HEK293 (cell line): ENCODE measurements around the gene S100A12.

Experiments
- CTCF ChIP-seq: fragments of 450-650 bp; formaldehyde crosslinking; IDR thresholded peaks from 2 replicates; pipeline ENCODE4 v1.5.1; 2016; ENCODE audit warnings: missing biosample characterization, missing genetic modification characterization
- PRDM1 ChIP-seq: fragments of 450-650 bp; formaldehyde crosslinking; IDR thresholded peaks from 2 replicates; pipeline ENCODE4; 2016; ENCODE audit warnings: missing biosample characterization, missing genetic modification characterization
- REST ChIP-seq: fragments of 450-650 bp; formaldehyde crosslinking; IDR thresholded peaks from 2 replicates; pipeline ENCODE4 v1.5.1; 2016; ENCODE audit warnings: missing biosample characterization, missing genetic modification characterization
- ZBTB26 ChIP-seq: fragments of 450-650 bp; formaldehyde crosslinking; optimal IDR thresholded peaks from 2 replicates; pipeline ENCODE3; 2016; ENCODE audit warnings: missing biosample characterization, mild to moderate bottlenecking, missing genetic modification characterization
- ZBTB44 ChIP-seq: fragments of 450-650 bp; IDR thresholded peaks from 2 replicates; pipeline ENCODE4 v1.5.1; 2018; ENCODE audit warnings: missing biosample characterization, mild to moderate bottlenecking, missing genetic modification characterization
- ZNF10 ChIP-seq: fragments of 450-650 bp; formaldehyde crosslinking; IDR thresholded peaks from 2 replicates; pipeline ENCODE4 v1.5.1; 2017; ENCODE audit warnings: missing biosample characterization, missing genetic modification characterization
- ZNF175 ChIP-seq: fragments of 450-650 bp; formaldehyde crosslinking; IDR thresholded peaks from 2 replicates; pipeline ENCODE4 v1.5.1; 2016; ENCODE audit warnings: missing biosample characterization, missing genetic modification characterization
- ZNF239 ChIP-seq: fragments of 450-650 bp; formaldehyde crosslinking; IDR thresholded peaks from 2 replicates; pipeline ENCODE4 v1.5.1; 2016; ENCODE audit warnings: missing biosample characterization, missing genetic modification characterization
- ZNF24 ChIP-seq: fragments of 450-650 bp; formaldehyde crosslinking; IDR thresholded peaks from 2 replicates; pipeline ENCODE4 v1.5.1; 2016; ENCODE audit warnings: missing biosample characterization, missing genetic modification characterization
- ZNF324 ChIP-seq: fragments of 450-650 bp; formaldehyde crosslinking; IDR thresholded peaks from 2 replicates; pipeline ENCODE4 v1.5.1; 2016; ENCODE audit warnings: missing biosample characterization, missing genetic modification characterization
- ZNF623 ChIP-seq: fragments of 450-650 bp; formaldehyde crosslinking; IDR thresholded peaks from 2 replicates; pipeline ENCODE4 v1.5.1; 2016; ENCODE audit warnings: missing biosample characterization, missing genetic modification characterization
- ZNF658 ChIP-seq: fragments of 450-650 bp; formaldehyde crosslinking; IDR thresholded peaks from 2 replicates; pipeline ENCODE4; 2016; ENCODE audit warnings: missing biosample characterization, missing genetic modification characterization
- ZSCAN30 ChIP-seq: fragments of 450-650 bp; IDR thresholded peaks from 2 replicates; pipeline ENCODE4 v1.5.1; 2018; ENCODE audit warnings: missing biosample characterization, mild to moderate bottlenecking, missing genetic modification characterization, moderate library complexity
- TF ChIP-seq, protein P1 (sequence below): fragments of 450-650 bp; formaldehyde crosslinking; conservative IDR thresholded peaks from 2 replicates; pipeline ENCODE4 v1.5.1; 2016; ENCODE audit warnings: low read depth, missing biosample characterization, missing genetic modification characterization

- TF ChIP-seq REST (tag by site-specific recombination) (no peak), ZNF10 (no peak), ZNF175 (tag by site-specific recombination) (no peak), ZNF239 (tag by site-specific recombination) (no peak), ZBTB26 (no peak), CTCF (tag by site-specific recombination) (no peak), ZNF658 (tag by site-specific recombination) (no peak), ZBTB44 (tag by site-specific recombination) (no peak), PRDM1 (tag by site-specific recombination) (no peak), ZNF324 (tag by site-specific recombination) (no peak), ZSCAN30 (tag by site-specific recombination) (no peak), ZNF24 (tag by site-specific recombination) (no peak), ZNF623 (tag by site-specific recombination) (no peak)
- TF ChIP-seq, protein P1, sequence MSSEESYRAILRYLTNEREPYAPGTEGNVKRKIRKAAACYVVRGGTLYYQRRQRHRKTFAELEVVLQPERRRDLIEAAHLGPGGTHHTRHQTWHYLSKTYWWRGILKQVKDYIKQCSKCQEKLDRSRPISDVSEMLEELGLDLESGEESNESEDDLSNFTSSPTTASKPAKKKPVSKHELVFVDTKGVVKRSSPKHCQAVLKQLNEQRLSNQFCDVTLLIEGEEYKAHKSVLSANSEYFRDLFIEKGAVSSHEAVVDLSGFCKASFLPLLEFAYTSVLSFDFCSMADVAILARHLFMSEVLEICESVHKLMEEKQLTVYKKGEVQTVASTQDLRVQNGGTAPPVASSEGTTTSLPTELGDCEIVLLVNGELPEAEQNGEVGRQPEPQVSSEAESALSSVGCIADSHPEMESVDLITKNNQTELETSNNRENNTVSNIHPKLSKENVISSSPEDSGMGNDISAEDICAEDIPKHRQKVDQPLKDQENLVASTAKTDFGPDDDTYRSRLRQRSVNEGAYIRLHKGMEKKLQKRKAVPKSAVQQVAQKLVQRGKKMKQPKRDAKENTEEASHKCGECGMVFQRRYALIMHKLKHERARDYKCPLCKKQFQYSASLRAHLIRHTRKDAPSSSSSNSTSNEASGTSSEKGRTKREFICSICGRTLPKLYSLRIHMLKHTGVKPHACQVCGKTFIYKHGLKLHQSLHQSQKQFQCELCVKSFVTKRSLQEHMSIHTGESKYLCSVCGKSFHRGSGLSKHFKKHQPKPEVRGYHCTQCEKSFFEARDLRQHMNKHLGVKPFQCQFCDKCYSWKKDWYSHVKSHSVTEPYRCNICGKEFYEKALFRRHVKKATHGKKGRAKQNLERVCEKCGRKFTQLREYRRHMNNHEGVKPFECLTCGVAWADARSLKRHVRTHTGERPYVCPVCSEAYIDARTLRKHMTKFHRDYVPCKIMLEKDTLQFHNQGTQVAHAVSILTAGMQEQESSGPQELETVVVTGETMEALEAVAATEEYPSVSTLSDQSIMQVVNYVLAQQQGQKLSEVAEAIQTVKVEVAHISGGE (tag by site-specific recombination) = no peak
Observed at GRCh38 chr1:153350321-153350957, 25.0 kb downstream of the S100A12 start.
